ENCODE results near the gene RXRA.

RXRA gene

GRCh38 chr9:134336924-134337323 is 10.7 kb downstream of the RXRA start:
- TF ChIP-seq CTCF (IDR thresholded peaks at IDR 0.05) = no peak
- TF ChIP-seq ZFX (IDR thresholded peaks at IDR 0.05; ENCODE audit: borderline replicate concordance) = no peak
- H3K27ac ChIP-seq = no peak overlapping the region

- TF ChIP-seq CTCF (IDR thresholded peaks at IDR 0.05) (no peak), ZFX (IDR thresholded peaks at IDR 0.05; ENCODE audit: borderline replicate concordance) (no peak)
- no peak overlapping the region for H3K27ac ChIP-seq
These were observed 11.2 kb downstream of the RXRA start for GRCh38 chr9:134337469-134337868.

GRCh38 chr9:134338394-134339182 is 12.3 kb downstream of the RXRA start:
- TF ChIP-seq ZFX (IDR thresholded peaks at IDR 0.05; ENCODE audit: borderline replicate concordance) (no peak), CTCF (IDR thresholded peaks at IDR 0.05) (no peak)
- H3K27ac ChIP-seq = no peak overlapping the region

- TF ChIP-seq CTCF (IDR thresholded peaks at IDR 0.05) (no peak), ZFX (IDR thresholded peaks at IDR 0.05; ENCODE audit: borderline replicate concordance) (no peak)
These were observed 13.0 kb downstream of the RXRA start for GRCh38 chr9:134339183-134339806.

GRCh38 chr9:134340475-134341160 is 14.4 kb downstream of the RXRA start:
- no peak overlapping the region for H3K27ac ChIP-seq
- no peak for TF ChIP-seq CTCF (IDR thresholded peaks at IDR 0.05)
- no peak for TF ChIP-seq ZFX (IDR thresholded peaks at IDR 0.05; ENCODE audit: borderline replicate concordance)

More at GRCh38 chr9:134339183-134339806, 13.0 kb downstream of the RXRA start:
- no peak overlapping the region for H3K27ac ChIP-seq

- no peak overlapping the region for H3K27ac ChIP-seq
These were observed 15.1 kb downstream of the RXRA start for GRCh38 chr9:134341306-134341705.

More at GRCh38 chr9:134341306-134341705, 15.1 kb downstream of the RXRA start:
- TF ChIP-seq ZFX (IDR thresholded peaks at IDR 0.05; ENCODE audit: borderline replicate concordance) = no peak
- no peak for TF ChIP-seq CTCF (IDR thresholded peaks at IDR 0.05)

Data from 22Rv1 (cell line).